ENCODE results near the gene RALGAPB.
"Not testable (repeated sequence)": the region's sequence is repeated elsewhere in the genome, so short reads cannot be mapped to it uniquely, and the experiment has no call there.

Gene RALGAPB

DNA sequence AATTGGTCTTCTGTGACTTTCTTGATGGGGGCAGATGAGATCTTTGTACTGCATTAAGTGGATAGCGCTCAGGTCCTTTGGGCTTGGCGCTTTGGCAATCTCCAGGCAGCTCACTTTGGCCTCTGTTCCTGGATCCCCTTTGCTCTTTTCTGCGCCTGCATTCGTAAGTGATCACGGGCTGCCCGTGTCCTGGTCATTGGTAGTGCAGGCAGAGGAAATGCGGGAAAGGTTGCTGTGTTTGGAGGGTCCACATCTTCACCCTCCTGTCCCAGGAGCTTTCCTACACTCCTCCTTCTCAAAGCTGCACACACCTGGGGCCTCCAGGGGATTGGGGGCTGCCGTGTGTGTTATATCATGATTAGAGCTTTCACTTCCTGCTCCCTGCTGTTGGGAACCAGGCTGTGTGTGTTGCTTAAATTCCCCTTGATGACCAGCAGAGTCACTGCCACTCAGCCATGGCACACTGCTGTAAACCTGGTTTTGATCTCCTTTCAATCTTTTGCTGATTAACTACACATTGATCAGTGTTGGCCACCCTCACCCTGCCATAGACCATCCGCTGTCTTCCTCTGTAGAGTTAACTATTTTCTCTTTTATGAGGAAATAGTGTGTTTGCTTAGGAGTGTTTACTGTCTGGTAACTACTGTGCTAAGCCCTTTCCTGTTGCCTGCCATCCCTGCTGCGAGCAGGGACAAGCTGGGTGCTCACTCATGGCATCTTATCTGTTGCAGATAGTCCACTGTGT is 24.5 kb upstream of the RALGAPB start:
- no peak for DNase-seq

DNA sequence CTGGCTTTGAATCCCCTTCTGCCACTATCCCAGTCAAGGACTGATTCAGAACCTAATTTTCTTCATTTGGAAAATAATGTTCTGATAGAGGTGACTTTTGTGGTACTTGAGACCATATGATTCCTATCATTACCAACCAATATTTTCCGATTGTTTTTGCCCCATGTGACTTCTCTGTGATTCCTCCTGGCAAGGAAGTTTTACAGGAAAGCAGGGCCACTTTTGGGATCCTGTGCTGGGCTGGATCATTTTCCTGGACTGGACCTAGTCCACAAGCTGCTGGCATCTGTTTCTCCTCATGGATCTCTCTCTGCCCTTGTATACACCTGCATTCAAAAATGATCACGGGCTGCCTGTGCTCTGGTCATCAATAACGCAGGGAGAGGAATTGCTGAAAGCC is 23.6 kb upstream of the RALGAPB start:
- DNase-seq: no peak

DNA sequence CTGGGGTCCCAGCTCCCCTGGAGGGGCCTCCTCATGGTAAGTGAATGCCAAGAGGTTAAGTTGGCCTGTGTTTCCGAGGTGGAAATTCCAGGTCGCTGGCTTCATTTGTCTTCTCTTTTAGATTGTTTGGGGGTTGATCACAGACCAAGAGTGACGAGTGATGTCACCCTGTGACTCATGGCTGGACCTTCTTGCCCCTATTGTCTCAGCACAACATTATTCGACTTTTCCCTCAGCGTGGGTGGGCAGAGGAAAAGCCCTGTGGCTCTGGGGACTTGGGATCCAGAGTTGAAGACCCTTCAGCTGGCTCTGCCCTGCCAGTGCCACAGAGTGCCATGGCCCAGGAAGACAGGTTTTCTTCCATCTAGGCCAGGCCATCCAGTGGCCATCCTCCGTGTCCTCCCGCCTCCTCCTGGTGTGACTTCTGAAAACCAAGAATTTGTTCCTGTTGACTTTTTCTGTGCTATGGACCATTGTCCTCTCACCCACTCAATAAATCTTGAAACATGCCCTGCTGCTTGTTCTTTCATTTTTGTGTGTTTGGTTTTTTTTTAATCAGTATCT is 22.1 kb upstream of the RALGAPB start:
- DNase-seq: no peak

DNA sequence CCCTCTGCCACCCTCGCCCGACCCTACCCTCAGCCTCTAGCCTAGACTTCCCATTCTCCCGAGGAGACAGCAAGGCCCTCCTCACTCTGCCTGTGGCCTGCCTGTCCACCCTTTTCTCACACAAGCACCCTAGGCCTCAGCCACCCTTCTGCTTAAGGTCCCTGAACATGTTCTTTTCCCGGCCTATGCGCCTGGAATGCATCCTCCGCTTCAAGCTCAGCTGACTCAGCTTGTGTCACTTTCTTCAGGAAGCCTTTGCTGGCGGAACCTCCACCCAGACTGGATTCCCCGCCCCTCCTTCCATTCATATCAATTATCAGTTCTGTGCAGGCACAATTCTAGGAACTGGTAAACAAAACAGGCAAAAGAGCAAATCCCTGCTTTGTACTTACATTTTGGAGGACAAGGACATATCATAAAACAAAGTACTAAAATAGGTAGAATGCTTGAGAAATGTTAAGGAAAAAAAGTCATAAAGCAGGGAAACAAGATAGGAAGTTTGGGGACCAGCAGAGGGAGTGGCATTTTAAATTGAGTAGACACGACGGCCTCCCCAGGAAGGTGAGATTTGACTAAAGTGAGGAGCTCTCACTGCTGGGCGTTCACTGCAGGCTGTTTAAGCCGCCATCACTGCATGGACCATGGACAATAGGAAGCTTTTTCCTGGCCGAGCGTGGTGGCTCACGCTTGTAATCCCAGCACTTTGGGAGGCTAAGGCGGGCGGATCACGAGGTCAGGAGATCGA is 19.6 kb upstream of the RALGAPB start:
- DNase-seq: no peak

DNA sequence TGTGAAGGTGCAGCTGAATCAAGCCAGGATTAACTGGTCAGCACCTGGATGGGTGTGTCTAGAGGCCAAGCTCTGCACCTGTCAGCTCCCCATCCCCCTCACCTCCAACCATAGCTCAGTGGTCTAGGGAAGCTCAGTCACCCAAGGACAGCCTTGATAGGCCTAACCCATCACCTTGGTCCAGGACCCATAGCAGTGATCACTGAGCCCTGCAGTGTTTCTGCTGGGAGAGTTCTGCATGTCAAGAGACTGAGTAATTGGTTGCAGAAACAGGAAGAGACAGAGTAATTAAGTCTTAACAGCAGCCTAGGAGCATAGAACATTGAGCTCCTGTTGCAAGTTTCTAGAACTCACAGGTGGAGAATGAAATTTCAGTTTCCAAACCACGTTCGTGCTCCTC is 18.7 kb upstream of the RALGAPB start:
- DNase-seq: no peak

DNA sequence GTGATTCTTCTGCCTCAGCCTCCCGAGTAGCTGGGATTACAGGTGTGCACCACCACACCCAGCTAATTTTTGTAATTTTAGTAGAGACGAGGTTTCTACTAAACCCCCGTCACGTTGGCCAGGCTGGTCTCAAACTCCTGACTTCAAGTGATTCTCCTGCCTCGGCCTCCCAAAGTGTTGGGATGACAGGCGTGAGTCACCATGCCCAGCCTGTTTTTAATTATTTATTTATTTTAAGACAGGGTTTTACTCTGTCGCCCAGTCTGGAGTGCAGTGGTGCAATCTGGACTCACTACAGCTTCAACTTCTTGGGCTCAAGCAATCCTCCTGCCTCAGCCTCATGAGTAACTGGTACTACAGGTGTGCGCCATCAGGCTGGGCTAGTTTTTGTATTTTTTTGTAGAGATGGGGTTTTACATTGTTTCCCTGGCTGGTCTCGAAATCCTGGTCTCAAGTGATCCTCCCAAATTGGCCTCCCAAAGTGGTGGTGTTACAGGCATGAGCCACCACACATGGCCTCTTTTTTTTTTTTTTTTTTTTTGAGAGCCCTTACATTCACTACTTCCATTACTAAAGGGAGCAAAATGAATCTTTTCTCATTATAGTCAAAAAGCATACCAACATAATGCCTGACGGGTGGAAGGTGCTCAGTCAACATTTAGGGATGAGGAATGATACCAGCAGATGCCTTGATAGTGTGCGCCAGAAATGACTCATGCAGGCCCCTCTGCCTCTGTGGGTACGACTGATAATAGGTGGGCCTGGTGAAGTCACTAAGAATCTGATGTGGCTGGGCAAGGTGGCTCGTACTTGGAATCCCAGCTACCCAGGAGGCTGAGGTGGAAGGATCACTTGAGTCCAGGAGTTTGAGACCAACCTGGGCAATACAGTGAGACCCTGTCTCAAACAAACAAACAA is 17.8 kb upstream of the RALGAPB start:
- DNase-seq: no peak

DNA sequence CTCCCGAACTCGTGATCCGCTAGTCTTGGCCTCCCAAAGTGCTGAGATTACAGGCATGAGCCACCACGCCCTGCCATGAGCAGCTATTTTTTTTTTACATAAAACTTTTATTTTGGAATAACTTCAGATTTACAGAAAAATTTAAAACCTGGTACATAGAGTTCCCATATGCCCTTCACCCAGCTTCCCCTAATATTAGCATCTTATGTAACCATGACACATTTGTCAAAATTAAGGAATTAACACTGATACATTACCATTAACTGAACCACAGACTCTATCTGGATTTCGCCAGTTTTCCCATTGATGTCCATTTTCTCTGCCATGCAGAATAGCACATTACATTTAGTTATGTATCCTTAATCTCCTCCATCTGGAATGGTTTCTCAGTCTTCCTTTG is 14.3 kb upstream of the RALGAPB start:
- no peak for DNase-seq

DNA sequence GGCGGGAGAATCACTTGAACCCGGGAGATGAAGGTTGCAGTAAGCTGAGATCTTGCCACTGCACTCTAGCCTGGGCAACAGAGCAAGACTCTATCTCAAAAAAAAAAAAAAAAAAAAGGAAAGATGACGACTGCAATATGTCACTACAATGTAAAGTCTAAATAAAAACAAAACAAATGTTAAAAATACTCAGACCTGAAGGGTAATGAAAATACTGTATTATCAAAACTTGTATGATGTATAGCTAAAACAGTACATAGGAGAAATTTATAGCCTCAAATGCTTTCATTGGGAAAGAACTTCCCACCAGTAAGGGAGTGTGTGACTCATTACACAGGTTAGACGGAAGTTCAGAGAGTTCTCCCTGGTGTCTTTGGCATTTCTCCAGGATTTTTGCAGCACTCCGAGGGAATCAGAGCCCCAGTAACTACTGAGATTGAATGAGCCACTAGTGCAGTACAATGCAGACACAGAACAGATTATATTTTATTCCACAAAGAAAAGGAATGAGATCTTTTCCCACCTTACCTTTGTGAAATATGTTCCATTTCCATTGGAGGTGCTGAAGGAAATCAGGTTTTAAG is 12.5 kb upstream of the RALGAPB start:
- DNase-seq: no peak

DNA sequence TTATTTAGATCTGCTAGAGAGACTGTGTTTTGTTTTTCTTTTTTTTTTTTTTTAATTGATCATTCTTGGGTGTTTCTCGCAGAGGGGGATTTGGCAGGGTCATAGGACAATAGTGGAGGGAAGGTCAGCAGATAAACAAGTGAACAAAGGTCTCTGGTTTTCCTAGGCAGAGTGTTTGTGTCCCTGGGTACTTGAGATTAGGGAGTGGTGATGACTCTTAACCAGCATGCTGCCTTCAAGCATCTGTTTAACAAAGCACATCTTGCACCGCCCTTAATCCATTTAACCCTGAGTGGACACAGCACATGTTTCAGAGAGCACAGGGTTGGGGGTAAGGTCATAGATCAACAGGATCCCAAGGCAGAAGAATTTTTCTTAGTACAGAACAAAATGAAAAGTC is 12.0 kb upstream of the RALGAPB start:
- DNase-seq: not testable (repeated sequence)

DNA sequence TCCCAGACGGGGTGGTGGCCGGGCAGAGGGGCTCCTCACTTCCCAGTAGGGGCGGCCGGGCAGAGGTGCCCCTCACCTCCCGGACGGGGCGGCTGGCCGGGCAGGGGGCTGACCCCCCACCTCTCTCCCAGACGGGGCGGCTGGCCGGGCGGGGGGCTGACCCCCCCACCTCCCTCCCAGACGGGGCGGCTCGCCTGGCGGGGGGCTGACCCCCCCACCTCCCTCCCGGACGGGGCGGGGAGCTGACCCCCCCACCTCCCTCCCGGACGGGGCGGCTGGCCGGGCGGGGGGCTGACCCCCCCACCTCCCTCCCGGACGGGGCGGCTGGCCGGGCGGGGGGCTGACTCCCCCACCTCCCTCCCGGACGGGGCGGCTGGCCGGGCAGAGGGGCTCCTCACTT is 11.5 kb upstream of the RALGAPB start:
- not testable (repeated sequence) for DNase-seq

DNA sequence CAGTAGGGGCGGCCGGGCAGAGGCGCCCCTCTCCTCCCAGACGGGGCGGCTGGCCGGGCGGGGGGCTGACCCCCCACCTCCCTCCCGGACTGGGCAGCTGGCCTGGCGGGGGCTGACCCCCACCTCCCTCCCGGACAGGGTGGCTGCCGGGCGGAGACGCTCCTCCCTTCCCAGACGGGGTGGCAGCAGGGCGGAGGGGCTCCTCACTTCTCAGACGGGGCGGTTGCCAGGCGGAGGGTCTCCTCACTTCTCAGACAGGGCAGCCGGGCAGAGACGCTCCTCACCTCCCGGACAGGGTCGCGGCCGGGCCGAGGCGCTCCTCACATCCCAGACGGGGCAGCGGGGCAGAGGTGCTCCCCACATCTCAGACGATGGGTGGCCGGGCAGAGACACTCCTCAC is 11.1 kb upstream of the RALGAPB start:
- not testable (repeated sequence) for DNase-seq

DNA sequence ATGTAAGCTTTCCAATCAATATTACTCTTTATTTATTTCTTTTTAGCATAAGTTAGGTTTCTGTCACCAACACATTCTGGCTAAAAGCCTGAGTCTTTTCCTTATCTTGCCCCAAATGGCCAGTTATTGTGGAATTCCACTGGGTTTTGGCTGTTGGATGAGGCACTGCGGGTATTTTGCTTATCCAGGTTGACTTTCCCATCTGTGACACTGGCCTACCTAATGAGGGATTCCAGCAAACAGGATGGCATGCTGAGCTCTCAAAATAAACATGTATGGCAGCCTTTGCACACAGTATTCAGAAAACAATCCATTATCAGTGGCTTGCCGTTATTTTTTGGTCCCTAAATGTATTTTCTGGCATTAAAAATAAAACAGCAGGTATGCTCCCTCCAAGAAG is 6.5 kb upstream of the RALGAPB start:
- DNase-seq: no peak

DNA sequence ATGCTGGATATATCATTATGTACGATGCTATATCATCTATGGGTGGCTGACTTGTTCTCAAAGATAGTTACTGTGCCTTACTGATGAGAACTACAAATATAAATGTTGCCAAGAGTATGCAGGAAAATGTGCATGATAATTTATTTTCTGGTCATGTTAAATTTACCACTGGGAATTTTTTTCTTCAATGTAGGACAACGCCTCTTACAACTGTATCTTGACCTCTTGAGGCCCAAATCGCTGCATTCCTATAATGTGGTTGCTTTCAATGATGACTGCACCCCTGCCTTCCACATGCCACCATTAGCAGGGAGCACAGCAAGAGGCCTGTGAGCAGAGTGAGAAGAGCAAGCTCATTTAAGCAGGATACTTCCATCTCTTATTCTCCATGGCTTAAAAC is 5.7 kb upstream of the RALGAPB start:
- no peak for DNase-seq

DNA sequence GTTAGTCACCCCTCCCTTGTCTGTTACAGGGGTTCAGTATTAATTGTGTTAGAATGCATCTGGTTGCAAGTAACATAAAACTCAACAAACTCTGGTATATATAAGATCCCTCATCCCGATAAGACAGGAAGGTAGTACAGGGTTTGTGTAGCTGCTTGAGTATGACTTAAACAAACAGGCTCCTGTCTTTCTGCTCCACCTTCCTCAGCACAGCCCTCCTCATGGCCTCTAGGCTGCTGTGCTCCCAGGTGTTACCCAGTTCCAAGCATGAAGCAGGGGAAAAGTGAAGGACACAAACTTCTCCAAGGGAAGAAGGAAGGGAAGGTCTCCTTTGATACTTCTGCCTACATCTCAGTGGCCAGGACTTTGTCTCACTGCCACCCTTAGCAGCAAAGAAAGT is 1.4 kb upstream of the RALGAPB start:
- no peak for DNase-seq

DNA sequence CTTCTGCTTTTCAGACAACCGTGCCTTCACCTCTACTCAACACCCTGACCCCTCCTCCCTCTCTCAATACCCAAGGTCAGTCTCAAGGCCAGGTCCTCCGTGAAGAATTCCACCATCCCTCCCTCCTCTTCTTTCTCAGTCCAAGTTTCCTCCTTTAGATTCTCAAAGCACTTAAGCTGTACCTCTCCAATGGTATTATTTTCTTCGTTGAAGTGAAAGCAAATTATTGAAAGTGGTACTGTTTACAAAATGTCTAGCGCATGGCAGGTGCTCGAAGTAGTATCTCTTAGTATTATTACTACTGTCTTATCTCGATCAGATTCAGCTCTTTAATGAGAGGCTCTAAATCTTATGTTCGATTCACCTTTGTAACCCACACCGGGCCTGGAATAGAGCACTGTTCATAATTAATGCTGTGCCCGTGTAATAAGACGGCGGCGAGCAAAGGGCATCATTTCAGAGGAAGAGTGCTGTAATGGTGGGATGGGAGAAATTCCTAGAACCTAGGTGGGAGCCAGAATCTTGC is 593 bp upstream of the RALGAPB start:
- DNase-seq: no peak

DNA sequence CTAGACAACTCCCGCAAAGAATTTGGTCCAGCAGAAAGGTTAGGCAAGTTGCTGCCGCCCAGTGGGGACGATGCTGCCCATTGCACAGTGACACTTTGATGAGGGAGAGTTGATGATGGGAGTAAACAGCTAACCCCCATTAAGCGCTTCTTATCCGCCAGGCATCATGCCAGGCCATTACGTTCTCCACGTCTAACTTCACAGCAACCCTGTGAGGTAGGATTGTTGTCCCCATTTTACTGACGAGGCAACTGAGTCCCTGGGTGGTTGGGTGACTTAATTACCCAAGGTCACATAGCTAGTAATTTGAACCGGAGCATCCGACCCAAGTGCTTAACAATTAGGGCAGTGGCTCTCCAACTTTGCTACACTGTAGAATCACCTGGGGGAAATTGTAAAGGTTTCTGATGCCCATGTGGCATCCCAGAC is 738 bp downstream of the RALGAPB start:
- no peak for DNase-seq

DNA sequence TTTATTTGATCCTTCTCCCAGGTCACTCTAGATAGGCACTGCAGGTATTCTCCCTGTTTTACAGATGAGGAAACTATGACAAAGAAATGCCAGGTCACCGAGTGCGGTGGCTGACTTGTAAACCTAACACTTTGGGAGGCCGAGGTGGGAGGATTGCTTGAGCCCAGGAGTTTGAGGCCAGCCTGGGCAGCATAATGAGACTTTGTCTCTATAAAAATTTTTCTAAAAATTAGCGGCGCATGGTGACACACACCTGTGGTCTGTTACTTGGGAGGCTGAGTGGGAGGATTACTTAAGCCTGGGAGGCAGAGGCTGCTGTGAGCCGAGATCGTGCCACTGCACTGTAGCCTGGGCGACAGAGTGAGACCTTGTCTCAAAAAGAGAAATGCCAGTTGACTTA is 5.1 kb downstream of the RALGAPB start:
- no peak for DNase-seq

DNA sequence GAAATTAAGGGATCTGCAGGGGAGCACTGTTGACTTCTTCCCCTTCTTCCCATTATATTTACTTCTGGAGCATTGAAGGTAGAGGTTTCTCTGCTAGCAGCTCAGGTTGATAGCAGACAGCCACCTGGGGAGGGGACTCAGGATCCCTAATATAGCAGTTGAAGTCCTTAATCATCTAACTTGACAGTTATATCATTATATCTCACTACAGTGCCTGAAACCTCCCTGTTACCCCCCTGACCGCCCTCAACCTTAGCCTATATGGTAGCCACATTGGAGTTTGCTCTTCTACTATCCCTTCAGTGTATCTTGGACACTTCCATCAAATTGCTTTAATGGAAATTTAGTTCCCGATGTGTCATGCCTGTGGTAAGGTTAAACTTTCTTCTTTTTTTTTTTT is 7.0 kb downstream of the RALGAPB start:
- no peak for DNase-seq

DNA sequence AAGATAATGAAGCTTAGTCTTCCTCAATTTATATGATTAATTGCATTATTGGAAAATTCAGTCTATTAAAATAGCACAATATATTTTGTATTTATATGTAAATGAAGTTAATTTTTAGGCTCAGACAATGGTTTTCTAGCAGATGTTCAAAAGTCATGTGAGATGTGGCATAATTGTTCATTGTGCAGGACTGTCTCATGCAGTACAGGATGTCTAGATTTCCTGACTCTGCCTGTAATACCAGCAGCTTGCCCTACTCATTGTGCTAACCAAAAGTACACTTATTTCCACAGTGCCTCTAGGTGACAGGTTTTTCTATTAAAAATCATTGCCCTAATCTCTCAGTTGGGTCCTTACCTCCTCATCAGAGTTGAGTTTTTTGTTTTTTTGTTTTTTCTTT is 12.4 kb downstream of the RALGAPB start:
- no peak for DNase-seq

DNA sequence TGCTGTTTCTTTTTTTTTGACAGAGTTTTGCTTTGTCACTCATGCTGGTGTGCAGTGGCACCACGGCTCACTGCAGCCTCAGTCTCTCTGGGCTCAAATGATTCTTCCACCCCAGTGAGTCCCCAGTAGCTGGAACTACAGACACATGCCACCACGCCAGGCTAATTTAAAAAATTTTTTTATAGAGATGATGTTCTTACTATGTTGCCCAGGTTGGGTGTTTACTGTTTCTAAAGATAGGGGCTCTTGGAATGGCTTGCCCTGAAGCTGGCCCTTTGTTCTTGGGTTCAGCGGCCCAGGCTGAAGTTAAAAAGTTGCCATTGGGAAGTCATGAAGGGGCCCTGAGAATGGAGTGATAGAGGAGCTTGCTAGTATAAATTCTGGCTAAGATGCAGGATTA is 16.5 kb downstream of the RALGAPB start:
- no peak for DNase-seq

DNA sequence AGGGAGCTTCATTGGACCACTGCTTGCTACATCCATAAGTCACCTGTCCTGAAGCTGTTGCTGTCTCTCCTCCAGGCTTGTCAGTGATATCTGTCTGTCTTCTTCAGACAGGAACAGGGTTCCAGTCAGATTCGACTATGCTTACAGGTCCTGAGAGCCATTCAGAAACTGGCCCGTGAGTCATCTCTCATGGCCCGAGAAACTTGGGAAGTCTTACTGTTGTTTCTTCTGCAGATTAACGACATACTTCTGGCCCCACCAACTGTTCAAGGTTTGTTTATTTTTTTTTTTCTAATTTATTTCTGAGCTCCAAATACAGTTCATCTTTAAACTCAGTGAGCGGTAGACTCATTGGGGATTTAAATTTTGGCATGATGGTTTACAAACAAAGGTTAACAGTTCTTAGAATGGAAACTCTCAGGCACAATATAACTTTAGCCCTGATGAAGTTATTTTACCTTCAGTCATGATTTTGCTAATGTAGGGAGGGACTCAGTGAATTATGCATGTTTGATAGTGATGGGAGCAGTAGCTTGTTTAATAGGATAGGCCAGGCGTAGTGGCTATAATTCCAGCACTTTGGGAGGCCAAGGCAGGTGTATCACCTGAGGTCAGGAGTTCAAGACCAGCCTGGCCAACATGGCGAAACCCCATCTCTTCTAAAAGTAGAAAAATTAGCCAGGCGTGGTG is 24.7 kb downstream of the RALGAPB start:
- no peak for DNase-seq

DNA sequence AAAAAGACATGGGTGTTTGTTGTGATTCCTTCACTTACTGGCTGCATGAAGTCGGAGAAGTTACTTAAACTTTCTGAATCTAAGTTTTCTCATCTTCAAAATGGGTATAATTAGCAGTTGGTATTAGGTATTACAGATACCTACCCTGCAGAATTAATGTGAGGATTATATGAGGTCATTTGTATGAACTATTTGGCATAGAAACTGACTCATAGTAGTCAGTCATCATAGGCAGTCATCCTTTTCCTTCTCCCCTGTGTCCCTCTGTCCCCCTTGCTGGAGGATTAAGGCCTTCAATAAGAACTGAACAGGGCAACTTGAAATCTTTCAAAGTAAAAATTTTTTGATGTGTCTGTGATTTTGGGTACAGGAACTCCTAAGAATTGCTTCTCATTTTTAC is 26.3 kb downstream of the RALGAPB start:
- no peak for DNase-seq

Measured in activated CD4-positive, alpha-beta T cell treated with anti-CD3 and anti-CD28 coated beads for 1 hour (primary cell).